NCI-H1694 (cell line): Measurements from ENCODE around the gene NAV2.
"Not testable (repeated sequence)": the region's sequence is repeated elsewhere in the genome, so short reads cannot be mapped to it uniquely, and the experiment has no call there.

Source experiments
- DNase-seq: peaks from one replicate; lab custom pipeline; 2025; lab: John Stamatoyannopoulos, UW

NAV2 gene

DNA sequence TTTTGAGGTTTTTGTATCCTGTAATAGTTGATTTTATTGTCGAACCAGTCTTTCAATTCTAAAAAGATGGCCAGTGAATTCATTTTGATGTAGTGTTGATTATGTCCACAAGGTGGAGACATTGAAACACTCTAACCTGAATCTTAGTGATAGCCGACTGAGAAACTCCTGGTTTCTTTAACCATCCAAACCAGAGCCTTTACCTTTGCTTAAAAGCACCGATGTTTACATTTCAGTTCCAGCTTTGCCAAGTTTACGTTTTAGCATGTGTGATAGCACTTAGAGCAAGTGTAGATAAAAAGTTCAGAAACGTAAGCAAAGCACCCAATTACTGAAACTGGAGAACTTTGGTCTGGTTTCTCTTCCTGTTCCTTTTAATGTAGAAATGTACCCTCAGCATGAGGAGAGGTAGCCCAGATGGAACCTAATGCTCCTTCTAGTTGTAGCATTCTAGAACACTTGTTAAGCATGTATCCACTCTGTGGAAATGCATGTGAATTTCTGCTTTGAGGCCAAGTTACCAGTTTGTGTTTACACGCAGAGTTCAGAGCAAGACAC lies 239.0 kb downstream of the NAV2 start:
- peak; percentile 75 for DNase-seq

DNA sequence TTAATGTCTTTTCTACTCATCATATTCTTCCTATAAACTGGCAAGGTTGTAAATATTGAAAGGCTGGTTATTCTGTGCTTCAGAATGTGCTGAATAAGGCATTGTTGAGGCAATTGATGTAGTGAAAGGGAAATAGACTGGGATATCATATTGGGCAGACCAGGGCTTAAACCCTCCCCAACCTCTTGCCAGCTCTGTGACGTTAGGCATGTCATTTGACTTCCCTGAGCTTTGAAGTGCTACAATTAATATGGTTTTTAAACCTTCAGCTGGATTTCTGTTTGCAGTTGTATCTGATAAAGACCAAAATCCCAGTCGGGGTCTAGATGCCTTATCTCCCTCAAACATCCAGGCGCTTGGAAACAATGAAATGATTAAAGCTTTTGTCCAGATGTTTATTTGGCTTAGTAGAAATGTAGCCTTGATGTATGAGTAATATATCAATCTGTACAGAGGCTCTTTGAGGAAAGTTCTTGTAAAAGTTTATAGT lies 239.5 kb downstream of the NAV2 start:
- no peak for DNase-seq

DNA sequence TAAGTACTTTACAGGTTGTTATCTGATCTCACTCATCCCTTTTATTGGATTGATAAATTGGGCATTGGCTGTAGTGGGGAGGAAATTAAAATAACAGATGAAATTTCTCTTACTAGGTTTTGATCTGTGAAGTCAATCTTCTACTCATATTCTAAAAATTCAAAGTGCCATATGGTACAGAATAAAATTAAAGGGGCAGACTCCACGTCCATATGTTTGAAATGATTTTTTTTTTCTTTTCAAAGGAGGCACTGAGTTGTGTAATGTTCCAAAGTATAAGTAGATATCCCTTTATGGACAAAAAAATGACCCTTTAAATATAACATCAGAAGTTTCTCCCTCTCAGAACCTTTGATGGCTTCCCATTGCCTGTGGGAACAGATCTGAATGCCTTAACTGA lies 240.3 kb downstream of the NAV2 start:
- DNase-seq: peak; percentile 18

DNA sequence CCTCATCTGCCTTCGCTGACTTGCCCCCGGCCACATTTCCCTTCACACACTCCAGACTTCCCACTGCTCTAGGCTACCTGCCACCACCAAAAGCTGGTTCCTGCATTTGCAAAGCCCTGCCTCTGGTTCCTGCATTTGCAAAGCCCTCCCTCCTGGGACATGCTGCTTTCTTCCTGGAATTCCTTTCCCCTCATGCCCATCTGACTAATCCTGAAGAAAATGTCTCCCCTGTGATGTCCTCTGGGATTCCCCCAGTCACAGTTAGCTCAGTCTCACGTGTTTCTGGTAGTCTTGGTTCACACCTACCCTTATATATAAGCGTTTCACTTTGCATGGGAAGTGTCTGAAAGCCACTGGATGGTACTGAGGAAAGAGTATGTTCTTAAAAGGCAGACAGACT lies 240.7 kb downstream of the NAV2 start:
- no peak for DNase-seq

DNA sequence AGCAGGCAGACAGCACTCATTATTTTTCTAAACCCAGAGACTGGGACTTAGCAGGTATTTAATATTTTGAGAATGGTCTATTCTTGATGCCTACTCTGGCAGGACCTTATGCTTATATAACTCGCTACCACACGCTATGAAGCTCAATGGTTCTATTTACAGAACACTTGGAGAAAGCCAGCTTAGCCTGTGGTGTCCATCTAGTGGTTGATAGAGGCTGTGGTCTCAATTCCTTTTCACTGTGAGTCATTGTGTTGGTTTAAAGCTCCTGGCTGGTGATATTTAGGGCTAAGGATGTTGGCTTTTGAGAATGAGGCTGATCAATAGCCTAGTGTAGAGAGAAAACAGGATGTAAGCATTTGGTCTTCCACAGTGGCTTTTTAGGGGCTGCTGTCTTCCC lies 241.3 kb downstream of the NAV2 start:
- no peak for DNase-seq

DNA sequence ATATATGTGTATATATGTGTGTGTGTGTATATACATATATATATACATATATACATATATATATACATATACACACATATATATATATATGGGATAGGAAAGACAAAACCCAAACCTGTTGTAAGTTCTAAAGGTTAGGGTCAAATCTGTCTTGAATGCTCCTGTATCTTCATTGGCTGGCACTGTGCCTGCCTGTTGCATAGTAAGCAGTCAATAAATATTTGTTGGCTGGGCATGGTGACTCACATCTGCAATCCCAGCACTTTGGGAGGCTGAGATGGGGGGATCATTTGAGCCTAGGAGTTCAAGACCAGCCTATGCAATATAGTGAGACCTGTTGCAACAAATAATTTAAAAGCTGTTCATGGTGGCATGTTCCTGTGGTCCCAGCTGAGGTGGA lies 242.3 kb downstream of the NAV2 start:
- DNase-seq: no peak

DNA sequence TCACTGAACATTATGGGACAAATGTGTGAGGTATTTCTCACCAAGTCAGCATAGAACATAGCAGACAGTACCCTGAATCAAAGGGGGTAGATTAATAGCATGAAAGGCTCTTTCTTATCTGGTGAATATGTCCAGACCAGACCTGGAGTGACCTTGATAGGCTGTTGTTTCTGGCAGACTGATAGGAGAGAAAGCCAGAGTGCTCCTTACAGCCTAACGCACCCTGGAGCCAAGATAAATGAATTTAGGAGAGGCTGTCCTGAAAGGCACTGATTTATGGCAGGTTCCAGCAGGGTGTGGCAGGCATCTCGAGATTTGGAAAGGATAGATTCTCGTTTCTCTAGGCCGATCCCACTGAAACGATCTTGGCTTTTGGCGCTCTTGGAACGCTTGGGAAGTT lies 243.0 kb downstream of the NAV2 start:
- DNase-seq: no peak

DNA sequence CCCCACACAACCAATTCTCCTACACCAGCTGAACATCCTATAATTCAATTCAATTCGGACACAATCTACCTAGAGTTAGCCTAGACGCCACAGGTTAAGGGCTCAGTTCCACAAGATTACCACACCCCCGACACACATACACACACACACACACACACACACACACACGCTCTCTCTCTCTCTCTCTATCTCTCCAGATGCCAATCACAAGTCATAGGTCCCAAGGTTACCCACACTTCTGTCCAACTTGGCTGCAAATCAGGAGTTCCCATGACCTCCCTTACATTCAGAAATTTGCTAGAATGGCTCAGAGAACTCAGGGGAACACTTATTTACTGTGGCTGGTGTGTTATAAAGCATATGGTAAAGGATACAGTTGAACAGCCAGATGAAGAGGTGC lies 243.6 kb downstream of the NAV2 start:
- DNase-seq: no peak

DNA sequence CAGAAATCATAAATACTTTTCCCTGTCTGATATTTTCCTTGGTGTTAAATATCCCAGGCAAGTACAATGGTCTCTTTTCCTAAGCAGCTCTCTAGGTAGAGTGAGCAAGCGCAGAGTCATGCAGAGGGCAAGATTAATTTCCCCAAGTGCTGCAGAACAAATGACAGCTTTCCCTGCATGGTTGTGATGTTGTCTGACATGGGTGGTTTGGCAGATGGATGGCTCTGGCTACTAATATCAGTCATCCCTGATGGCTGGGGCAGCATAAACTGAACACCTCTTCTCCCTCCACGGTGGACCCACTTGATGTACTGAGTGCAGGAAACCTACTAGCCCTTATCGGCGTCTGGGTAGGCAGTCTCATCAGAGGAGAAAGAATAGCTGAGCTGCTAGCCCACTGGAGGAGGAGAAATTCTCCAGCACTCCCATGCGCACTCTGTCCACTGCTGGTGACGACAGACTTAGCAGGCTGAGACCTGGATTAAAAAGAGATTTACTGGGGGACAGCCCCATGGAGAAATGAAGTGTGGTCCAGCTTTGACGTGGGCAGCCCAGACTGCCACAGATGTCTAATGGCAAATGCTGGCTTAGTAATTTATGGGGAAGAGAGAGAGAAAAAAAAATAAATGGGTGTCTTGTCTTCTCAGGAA lies 244.8 kb downstream of the NAV2 start:
- DNase-seq: no peak

DNA sequence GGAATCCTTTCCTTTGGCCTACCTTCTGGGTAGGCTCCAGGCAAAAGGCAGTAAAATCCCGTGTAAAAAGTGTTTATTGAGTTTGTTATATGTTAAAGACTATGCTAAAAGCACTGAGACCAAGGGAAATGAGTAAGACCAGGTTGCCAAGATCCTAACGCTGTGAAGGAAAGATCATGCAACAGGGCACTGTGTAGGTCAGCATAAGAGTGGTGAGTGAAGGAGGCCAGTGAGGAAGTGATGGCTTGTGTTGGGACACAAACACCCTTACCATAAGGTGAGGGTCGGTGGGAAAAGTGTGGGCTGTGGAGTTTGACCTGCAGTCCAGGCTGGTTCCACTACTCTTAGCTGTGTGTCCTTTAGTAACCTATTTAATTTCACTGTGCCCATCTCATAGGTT lies 245.6 kb downstream of the NAV2 start:
- DNase-seq: no peak

DNA sequence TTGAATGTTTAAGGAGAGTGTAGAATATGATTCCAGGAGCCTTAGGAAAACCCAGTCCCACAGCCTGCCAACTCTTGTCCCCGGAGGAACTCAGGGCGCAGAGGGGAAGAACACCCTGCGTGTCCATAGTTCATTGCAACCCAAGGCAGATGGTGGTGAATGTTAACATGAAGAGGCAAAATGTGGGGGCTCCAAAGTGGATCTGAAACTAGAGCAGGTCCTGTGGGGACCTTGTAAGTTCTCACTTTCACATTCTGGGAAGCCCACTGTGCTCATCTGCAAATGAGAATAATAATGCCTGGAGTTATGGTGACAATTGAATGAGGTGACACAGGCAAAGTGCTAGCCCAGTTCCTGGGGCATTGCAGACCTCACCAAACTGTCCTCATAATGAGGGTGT lies 246.6 kb downstream of the NAV2 start:
- no peak for DNase-seq

DNA sequence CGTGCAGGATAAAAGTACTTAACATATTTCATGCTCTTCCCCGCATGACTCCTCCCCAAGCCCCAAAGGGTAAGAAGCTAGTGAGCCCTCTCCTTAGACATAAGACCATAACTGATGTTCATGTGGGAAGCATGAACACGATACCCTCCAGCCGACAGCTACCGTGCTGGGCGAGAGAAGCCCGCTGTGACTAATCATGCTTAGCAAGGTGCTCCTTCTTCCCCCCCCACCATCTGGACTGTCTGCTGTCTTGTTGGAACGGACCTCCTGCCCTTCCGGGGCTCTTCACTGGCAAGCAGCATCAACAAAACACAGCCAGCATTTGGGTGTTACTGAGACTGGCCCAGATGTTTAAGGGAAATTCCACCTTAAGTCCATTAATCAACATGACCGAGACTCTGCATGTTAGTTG lies 247.0 kb downstream of the NAV2 start:
- DNase-seq: peak; percentile 63

DNA sequence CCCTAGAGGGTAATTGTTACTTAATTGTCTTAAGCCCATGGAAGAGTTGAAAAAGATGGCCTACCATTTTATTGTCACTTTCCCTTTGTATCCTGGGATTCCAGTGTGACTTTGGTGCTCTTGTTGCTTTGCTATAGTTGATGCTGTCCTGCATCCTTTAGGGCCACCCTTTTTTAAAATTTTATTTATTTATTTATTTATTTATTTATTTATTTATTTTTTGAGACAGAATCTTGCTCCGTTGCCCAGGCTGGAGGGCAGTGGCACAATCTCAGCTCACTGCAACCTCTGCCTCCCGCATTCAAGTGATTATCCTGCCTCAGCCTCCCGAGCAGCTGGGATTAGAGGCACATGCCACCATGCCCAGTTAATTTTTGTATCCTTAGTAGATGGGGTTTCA lies 247.8 kb downstream of the NAV2 start:
- not testable (repeated sequence) for DNase-seq

DNA sequence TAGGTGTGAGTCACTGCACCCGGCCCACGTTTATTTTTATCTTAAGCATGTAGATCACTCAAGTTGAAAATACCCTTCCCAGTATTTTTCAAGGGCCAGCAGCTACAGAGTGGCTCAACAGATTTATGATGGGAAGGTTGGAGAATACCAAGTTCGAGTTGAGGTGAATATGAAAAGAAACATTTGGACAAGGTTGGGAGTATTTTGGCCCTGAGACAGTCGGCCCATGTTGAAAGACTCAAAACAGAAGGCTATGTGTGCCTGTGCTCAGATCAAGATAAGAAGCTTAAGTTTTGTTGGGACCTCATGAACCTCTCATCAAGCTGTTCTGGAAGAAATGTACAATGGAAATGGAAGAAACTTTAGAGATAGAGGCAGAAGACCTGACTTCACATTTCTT lies 248.6 kb downstream of the NAV2 start:
- no peak for DNase-seq

DNA sequence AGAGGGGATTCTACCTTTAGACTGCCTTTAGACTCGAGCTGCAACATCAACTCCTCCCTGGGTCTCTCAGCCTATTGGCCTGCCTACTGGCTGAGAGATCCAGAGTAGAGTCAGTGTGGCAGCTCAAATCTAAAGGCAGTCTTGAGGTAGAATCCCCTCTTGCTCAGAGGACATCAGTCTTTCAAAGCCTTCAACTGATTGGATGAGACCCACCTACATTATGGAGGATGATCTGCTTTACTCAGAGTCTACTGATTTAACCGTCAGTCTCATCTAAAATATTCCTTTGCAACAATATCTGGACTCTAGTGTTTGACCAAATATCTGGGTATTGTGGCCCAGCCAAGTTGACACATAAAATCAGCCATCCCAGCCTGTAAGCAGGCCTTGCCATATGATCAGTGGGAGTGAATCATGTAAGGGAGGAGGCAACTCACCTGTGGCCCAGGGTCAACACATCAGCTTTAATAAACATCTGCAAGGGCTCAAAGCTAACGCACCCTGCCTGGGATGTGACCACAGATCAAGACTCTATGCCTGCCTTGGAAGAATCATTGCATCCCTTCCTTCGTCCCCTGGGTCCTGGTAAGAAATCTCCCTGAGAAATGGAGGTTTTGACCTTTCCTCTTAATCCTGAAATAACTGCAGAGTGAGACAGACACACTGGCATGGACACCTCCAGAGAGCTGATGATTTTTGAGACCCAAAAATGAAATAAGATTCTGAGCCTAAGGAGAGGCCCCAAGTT lies 249.6 kb downstream of the NAV2 start:
- no peak for DNase-seq

DNA sequence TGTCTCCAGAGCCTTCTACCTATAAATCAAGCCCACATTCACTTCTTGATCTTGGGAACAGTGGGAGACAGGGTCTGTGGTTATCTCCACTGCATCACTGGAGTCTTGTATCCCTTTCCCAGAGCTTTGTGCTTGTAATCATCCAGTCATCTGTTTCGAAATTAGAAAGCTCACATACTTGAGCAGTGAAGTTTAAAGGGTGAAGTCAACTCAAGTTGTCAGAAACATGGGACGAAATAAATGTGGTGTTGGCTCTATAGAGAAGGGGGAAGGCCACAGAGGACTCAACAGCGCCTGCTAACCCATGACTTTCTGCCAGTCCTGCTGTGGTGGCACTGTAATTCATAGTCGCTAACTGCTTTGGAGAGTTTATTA lies 250.2 kb downstream of the NAV2 start:
- no peak for DNase-seq

DNA sequence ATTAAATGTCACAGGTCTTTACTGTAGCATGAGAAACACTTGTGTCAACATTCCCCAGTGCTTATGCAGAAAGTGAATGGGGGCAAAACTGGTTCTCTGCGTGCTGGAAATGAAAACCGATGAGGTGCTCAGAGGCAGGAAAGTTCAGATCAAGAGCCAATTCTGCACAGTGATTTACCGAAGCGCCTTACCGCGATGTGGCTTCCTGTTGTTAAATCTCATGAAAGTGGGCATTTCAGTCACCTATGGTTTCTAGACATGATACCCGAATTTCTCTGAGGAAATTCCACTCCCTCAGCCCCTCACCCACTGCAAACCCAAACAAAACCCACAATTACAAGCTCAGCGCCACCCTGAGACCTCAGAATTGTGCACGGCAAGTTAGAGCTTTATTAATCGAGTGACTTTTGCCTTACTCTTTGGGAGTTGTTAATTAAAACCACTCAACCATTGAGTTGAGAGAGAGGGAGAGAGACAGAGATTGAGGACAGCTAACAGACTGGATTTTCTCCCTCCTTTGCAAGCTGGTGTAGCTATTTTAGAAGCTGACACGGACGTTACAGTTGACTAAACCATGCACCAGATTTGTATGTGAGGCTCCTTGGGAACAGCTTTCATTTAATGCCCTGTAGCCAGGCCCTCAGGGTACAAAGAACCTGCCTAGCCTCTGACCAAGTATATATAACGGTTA lies 251.2 kb downstream of the NAV2 start:
- no peak for DNase-seq

DNA sequence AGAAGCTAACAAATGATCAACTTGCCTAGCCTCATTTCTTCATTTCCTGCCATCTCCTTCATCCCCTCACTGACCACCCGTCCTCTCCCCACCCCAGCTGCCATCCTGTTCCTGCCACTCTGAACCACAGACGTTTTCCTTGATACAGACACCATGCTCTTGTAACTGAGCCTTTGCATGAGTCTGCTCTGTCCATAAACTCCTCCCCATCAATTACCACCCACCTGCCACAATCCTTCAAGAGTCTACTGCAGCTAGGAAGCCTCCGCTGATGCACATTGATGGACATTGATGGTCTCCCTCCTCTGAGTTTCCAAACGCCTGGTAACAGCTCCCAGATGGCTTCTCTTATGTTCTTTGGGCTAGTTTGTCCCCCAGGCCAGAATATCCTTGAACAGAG lies 253.8 kb downstream of the NAV2 start:
- no peak for DNase-seq

DNA sequence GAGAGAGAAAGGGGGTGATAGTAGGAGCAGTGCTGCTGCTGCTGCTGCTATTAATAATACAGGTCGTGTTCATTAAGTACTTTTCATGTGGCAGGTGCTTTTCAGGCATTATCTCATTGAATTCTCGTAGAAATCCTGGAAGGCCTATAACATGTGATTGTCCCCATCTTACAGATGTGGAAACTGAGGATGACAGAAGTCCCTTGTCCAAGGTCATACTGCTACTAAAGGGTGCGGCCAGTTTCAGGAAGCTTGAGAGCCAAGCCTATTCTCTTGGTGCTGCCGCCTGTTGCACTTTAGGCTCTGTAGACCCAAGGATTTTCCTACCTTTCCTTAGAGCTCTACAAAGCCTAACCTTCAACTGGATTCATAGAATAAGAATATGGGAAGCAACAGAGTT lies 254.3 kb downstream of the NAV2 start:
- DNase-seq: no peak

DNA sequence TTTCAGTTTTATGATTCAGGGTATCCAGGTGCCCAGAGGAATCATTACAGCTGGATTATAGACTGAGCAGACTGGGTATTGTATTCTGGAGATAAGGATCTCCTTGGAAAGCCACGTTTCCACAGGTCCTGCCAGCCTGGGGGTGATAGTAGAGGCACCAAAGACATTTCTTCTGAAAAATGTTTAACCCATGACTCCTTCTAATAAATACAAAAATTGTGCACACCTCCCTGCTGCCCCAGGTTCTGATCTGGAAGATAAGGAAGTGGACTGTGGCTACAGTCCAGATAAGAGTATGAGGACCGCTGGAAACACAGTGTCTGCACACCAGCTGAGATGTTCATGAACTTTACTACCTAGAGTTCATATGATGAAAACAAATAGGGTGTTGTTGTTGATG lies 255.2 kb downstream of the NAV2 start:
- no peak for DNase-seq

DNA sequence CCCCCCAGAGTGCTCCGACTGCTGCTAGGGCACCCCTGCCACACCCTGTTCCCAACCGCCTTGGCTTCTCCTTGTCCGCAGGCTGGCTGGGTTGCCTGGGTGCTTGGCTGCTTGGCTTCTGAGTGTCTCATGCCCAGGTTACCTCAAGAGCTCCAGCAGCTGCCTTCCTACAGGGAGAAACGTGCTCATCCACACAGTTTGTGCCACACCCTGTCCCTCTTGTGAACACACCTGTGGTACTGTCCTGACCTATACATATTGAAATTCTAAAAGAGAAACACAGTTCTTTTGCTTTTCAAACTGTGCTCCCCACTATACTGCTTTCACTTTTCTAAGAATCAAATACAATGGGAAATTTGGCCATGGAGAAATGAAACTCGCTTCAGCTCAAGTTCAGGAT lies 256.2 kb downstream of the NAV2 start:
- no peak for DNase-seq

DNA sequence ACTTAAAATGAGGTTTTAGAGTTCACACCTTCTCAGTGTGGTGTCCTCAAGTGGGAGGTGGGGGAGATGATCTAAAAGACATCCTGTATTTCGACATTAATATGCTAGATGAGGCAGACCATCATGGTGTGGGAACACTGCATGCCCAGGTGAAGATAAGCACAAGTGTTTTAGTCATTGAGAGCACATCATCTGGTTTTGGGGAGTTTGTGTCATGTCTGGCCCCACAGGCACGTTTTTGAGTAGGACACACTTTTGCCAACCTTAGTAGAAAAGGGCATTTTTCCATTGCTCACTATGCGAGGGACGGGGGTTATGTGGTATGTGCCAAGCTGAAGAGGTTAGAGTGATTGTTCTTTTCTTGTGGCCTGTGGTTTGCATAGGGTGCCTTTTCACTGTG lies 258.3 kb downstream of the NAV2 start:
- no peak for DNase-seq

DNA sequence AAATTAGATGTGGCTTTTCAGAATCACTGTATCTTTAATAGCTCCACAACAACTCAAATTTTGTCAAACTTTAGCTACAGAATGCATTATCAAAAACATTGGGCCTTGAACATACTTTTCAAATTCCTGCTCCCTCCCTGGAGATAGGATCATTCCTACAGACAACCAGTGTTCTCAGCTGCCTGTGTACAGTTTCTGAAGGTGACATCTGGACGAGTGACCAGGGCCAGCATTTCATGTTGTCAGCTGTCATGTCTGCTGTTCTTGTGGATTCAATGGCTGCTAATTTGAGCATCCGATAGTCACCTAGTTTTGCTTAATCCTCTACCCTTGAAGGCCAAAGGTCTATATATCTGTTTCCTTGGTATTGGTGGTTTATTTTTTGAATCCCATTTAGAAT lies 259.5 kb downstream of the NAV2 start:
- no peak for DNase-seq
